HCT116 (cell line): ENCODE results near the gene KCNJ10. TPM values are rescaled to one million over a fixed set of nuclear protein-coding genes. Genes with fewer than 3 reads are reported as not detected.

Source experiments
- ATAC-seq: fragments of 200-7000 bp; cut with Tn5 transposase; 2 replicates; pipeline ENCODE4 v1.9.1; 2020; ENCODE audit warnings: mild to moderate bottlenecking, moderate library complexity
- BruUV-seq: library from RNA; stranded (reverse); fragments of 400-500 nt; replicated peaks from 2 replicates; lab custom pipeline; 2021; lab: Mats Ljungman, UMichigan
- CTCF ChIA-PET: fragments of 300-600 bp; sonication (Branson Sonifier 250); formaldehyde crosslinking; loops from one replicate; lab custom pipeline; 2021; ENCODE audit warnings: antibody characterized with exemption; lab: Charles Lee
- POLR2A ChIA-PET: fragments of 300-600, 350-600 bp; sonication (Branson Sonifier 250); formaldehyde crosslinking; loops from one replicate; lab custom pipeline; 2021; ENCODE audit warnings: antibody characterized with exemption; lab: Charles Lee
- RAD21 ChIA-PET, 2 experiments: fragments of 300-600 bp; sonication (Branson Sonifier 250); formaldehyde crosslinking; loops; one replicate each; lab custom pipeline; 2023; ENCODE audit warnings: low total read pairs in 2 of 2; ENCODE audit not compliant: uncharacterized antibody in 2 of 2, unreplicated experiment in 2 of 2, low non-redundant PET in 1 of 2; lab: Charles Lee
- DNase-seq: peaks from one replicate; pipeline ENCODE4 v3.0.0-alpha.2; 2010; ENCODE audit warnings: low read depth, low spot score
- H2AFZ ChIP-seq: fragments of 200-600 bp; shearing (Covaris generic), sonication (generic); 2 replicates; pipeline ENCODE4 v1.6.1; 2017; ENCODE audit warnings: low read depth, mixed run types, mixed read lengths, antibody characterized with exemption, low read length; ENCODE audit not compliant: poor library complexity, severe bottlenecking
- H3K27ac ChIP-seq: 2 replicates; pipeline ENCODE4 v1.5.1; 2012; ENCODE audit warnings: low read depth, low read length
- H3K27me3 ChIP-seq: fragments of 200-600 bp; sonication (generic); 2 replicates; pipeline ENCODE4 v1.6.1; 2016; ENCODE audit warnings: mixed run types, low read length, mixed read lengths; ENCODE audit not compliant: insufficient read depth
- H3K36me3 ChIP-seq, 2 experiments: fragments of 200-500 bp in 1 of 2; fragments of 200-600 bp in 1 of 2; sonication (Bioruptor generic) in 1 of 2; sonication (generic) in 1 of 2; 2 replicates each; pipeline versions ENCODE4 v1.5.1 to v1.6.1; 2014 to 2016; ENCODE audit warnings: low read length in 2 of 2, inconsistent platforms in 1 of 2, mixed read lengths in 1 of 2, mixed run types in 1 of 2; ENCODE audit not compliant: insufficient read depth in 2 of 2, control insufficient read depth in 1 of 2
- H3K4me1 ChIP-seq, 2 experiments: fragments of 200-600 bp in 1 of 2; sonication (generic) in 1 of 2; 2 replicates each; pipeline versions ENCODE4 v1.5.1 to v1.6.1; 2012 to 2017; ENCODE audit warnings: low read length in 2 of 2, inconsistent platforms in 1 of 2, mild to moderate bottlenecking in 1 of 2, mixed read lengths in 1 of 2, mixed run types in 1 of 2, moderate library complexity in 1 of 2; ENCODE audit not compliant: insufficient read depth in 2 of 2, control insufficient read depth in 1 of 2
- H3K4me2 ChIP-seq: fragments of 200-600 bp; sonication (generic); 2 replicates; pipeline ENCODE4 v1.6.1; 2017; ENCODE audit warnings: mixed run types, low read length, mixed read lengths
- H3K4me3 ChIP-seq, 2 experiments: fragments of 200-600 bp in 1 of 2; sonication (generic) in 1 of 2; replicated peaks in 1 of 2; 2 replicates each; pipeline ENCODE4 v1.5.1; 2011 to 2016; ENCODE audit warnings: low read length in 2 of 2, control low read depth in 1 of 2, low read depth in 1 of 2, mild to moderate bottlenecking in 1 of 2, mixed read lengths in 1 of 2, mixed run types in 1 of 2
- H3K79me2 ChIP-seq: fragments of 200-600 bp; sonication (generic); 2 replicates; pipeline ENCODE4 v1.6.1; 2017; ENCODE audit warnings: mild to moderate bottlenecking, mixed run types, low read length, moderate library complexity, mixed read lengths; ENCODE audit not compliant: insufficient read depth
- H3K9ac ChIP-seq: fragments of 200-600 bp; sonication (generic); 2 replicates; pipeline ENCODE4 v1.6.1; 2016; ENCODE audit warnings: low read length, mixed read lengths
- H3K9me2 ChIP-seq: fragments of 200-600 bp; sonication (generic), shearing (Covaris generic); 2 replicates; pipeline ENCODE4 v1.6.1; 2017; ENCODE audit warnings: mixed run types, mild to moderate bottlenecking, moderate library complexity; ENCODE audit not compliant: insufficient read depth
- H3K9me3 ChIP-seq, 2 experiments: fragments of 200-500 bp in 1 of 2; fragments of 200-600 bp in 1 of 2; sonication (Bioruptor generic) in 1 of 2; sonication (generic) in 1 of 2; 2 replicates each; pipeline ENCODE4 v1.6.1; 2014 to 2017; ENCODE audit warnings: low read length in 2 of 2, mixed read lengths in 2 of 2, inconsistent platforms in 1 of 2, low read depth in 1 of 2, mild to moderate bottlenecking in 1 of 2, mixed run types in 1 of 2, moderate library complexity in 1 of 2; ENCODE audit not compliant: control insufficient read depth in 1 of 2, insufficient read depth in 1 of 2
- H4K20me1 ChIP-seq: fragments of 200-600 bp; sonication (generic), shearing (Covaris generic); 2 replicates; pipeline ENCODE4 v1.6.1; 2017; ENCODE audit warnings: mixed run types, mild to moderate bottlenecking, moderate library complexity; ENCODE audit not compliant: insufficient read depth
- ATF3 ChIP-seq: IDR thresholded peaks from 2 replicates; pipeline ENCODE4 v1.6.1; 2012
- CBX3 ChIP-seq: IDR thresholded peaks from 2 replicates; pipeline ENCODE4 v1.6.1; 2012; ENCODE audit warnings: low read depth
- EGR1 ChIP-seq: IDR thresholded peaks from 2 replicates; pipeline ENCODE4 v1.6.1; 2012; ENCODE audit warnings: low read depth
- ELF1 ChIP-seq: IDR thresholded peaks from 2 replicates; pipeline ENCODE4 v1.6.1; 2012; ENCODE audit warnings: low read depth, borderline replicate concordance
- EZH2phosphoT487 ChIP-seq: fragments of 200-600 bp; IDR thresholded peaks from 2 replicates; pipeline ENCODE4 v1.6.1; 2018; ENCODE audit warnings: antibody characterized with exemption, borderline replicate concordance
- FOSL1 ChIP-seq: IDR thresholded peaks from 2 replicates; pipeline ENCODE4 v1.6.1; 2012; ENCODE audit warnings: low read depth
- JUND ChIP-seq: IDR thresholded peaks from 2 replicates; pipeline ENCODE4 v1.6.1; 2012
- POLR2A ChIP-seq: IDR thresholded peaks from 2 replicates; pipeline ENCODE4 v1.7.0; 2011; ENCODE audit warnings: borderline replicate concordance; ENCODE audit not compliant: insufficient read depth, insufficient read length; ENCODE audit errors: extremely low read depth
- POLR2AphosphoS5 ChIP-seq: IDR thresholded peaks from 2 replicates; pipeline ENCODE4 v1.6.1; 2011; ENCODE audit warnings: mild to moderate bottlenecking, low read depth, low read length, moderate library complexity
- RAD21 ChIP-seq: IDR thresholded peaks from 2 replicates; pipeline ENCODE4 v1.6.1; 2012; ENCODE audit warnings: low read depth, mild to moderate bottlenecking
- REST ChIP-seq: IDR thresholded peaks from 2 replicates; pipeline ENCODE4 v1.6.1; 2012; ENCODE audit warnings: low read depth
- SIN3A ChIP-seq: IDR thresholded peaks from 2 replicates; pipeline ENCODE4 v1.6.1; 2012; ENCODE audit warnings: low read depth
- SRF ChIP-seq: IDR thresholded peaks from 2 replicates; pipeline ENCODE4 v1.6.1; 2012; ENCODE audit warnings: low read depth
- YY1 ChIP-seq: IDR thresholded peaks from 2 replicates; pipeline ENCODE4 v1.6.1; 2011; ENCODE audit warnings: low read length, low read depth, moderate library complexity, mild to moderate bottlenecking; ENCODE audit not compliant: insufficient replicate concordance; ENCODE audit errors: extremely low read depth
- ZNF274 ChIP-seq: fragments of 200-500 bp; sonication (Bioruptor generic); IDR thresholded peaks from 2 replicates; pipeline ENCODE4 v1.6.1; 2014; ENCODE audit warnings: mild to moderate bottlenecking, low read depth, low read length, inconsistent platforms
- intact Hi-C: fragments of 100-400 bp; cut with micrococcal nuclease; formaldehyde crosslinking; loops from 2 replicates; pipeline ENCODE4 v1.10.0; 2022
- total RNA-seq: library from RNA; stranded (reverse); gene quantifications from one replicate; pipeline ENCODE4 v1.2.1, GENCODE V29; 2021; ENCODE audit not compliant: unreplicated experiment

Gene KCNJ10
- total RNA-seq, 1 experiment from 2014 or later = 0.57 TPM

- no peak overlapping the region for H3K27ac ChIP-seq
- H3K9ac ChIP-seq = no peak overlapping the region
- no peak overlapping the region for H3K4me2 ChIP-seq
- no peaks in the 10 kb centered on the region for H4K20me1 ChIP-seq
- H3K27me3 ChIP-seq = no peaks in the 10 kb centered on the region
- intact Hi-C loops = no loop called here
- POLR2A ChIA-PET = no interaction called here
- no peak for ATAC-seq
- H3K36me3 ChIP-seq = no peaks in the 10 kb centered on the region
- RAD21 ChIA-PET = no interaction called here
- no peak overlapping the region for H2AFZ ChIP-seq
- TF ChIP-seq FOSL1 = no peak
- no peak for TF ChIP-seq JUND
- TF ChIP-seq EGR1 = no peak
- no peak for TF ChIP-seq ATF3
- TF ChIP-seq SRF = no peak
- no peak for TF ChIP-seq POLR2AphosphoS5
- no peak for TF ChIP-seq SIN3A
- TF ChIP-seq REST = no peak
- TF ChIP-seq YY1 = no peak
- no peak for TF ChIP-seq POLR2A
- TF ChIP-seq EZH2phosphoT487 = no peak
- no peak for TF ChIP-seq ZNF274
- TF ChIP-seq CBX3 = no peak
- TF ChIP-seq RAD21 = no peak
- no peak for TF ChIP-seq ELF1
- TF ChIP-seq, all 23 proteins: peak for 0
- Histone ChIP-seq H3K4me1 (0 out of 4 replicates have a peak, but pooled peaks cover 0 to 4% of the 10 kb centered on the region in 2 experiments), H3K9me2 (no peaks in the 10 kb centered on the region), H3K9me3 (no peaks in the 10 kb centered on the region), H3K4me3 (no peak overlapping the region), H3K79me2 (no peaks in the 10 kb centered on the region)
- no TSS peak for BruUV-seq
- CTCF ChIA-PET = no interaction called here
- no peak for DNase-seq
Measured at GRCh38 chr1:160117300-160117699, 47.3 kb upstream of the KCNJ10 start.
